K562 (cell line): ENCODE results near the gene FAM171A1.

ENCODE experiments used
- CGGBP1 ChIP-seq: fragments of 250-450 bp; sonication (Bioruptor Pico); IDR thresholded peaks from 2 replicates; pipeline ENCODE4 v1.9.0; 2021; ENCODE audit warnings: mild to moderate bottlenecking
- CTCF ChIP-seq, 3 experiments: IDR thresholded peaks in 2 of 3; conservative IDR thresholded peaks in 1 of 3; 2 replicates each; pipeline ENCODE4 v1.5.1; 2011 to 2012; ENCODE audit warnings: low read length in 3 of 3, mild to moderate bottlenecking in 3 of 3, control low read depth in 2 of 3, improper control_type of control experiment in 1 of 3, inconsistent platforms in 1 of 3, low read depth in 1 of 3, mixed read lengths in 1 of 3, moderate library complexity in 1 of 3; ENCODE audit not compliant: insufficient read depth in 2 of 3
- DMBX1 ChIP-seq: fragments of 250-450 bp; sonication (Bioruptor Pico); IDR thresholded peaks from 2 replicates; pipeline ENCODE4 v1.8.0; 2022; ENCODE audit warnings: inconsistent platforms, mild to moderate bottlenecking, moderate library complexity, borderline replicate concordance
- EP300 ChIP-seq: IDR thresholded peaks from 2 replicates; pipeline ENCODE4 v1.6.1; 2012; ENCODE audit warnings: low read length, improper control_type of control experiment
- FOXJ3 ChIP-seq: sonication (generic); formaldehyde crosslinking; IDR thresholded peaks from 2 replicates; pipeline ENCODE4 v1.4.0; 2020; ENCODE audit warnings: mild to moderate bottlenecking, missing genetic modification reagents
- FUS ChIP-seq: fragments of 200-400 bp; formaldehyde crosslinking; optimal IDR thresholded peaks from 2 replicates; pipeline ENCODE3; 2017; ENCODE audit warnings: low read depth, low read length
- IRF1 ChIP-seq: sonication (generic); formaldehyde crosslinking; IDR thresholded peaks from 2 replicates; pipeline ENCODE4 v1.8.0; 2022; ENCODE audit warnings: missing genetic modification reagents, mild to moderate bottlenecking, borderline replicate concordance
- SRF ChIP-seq, 2 experiments: fragments of 250-450, 450-650 bp in 1 of 2; sonication (Bioruptor Pico) in 1 of 2; sonication (generic) in 1 of 2; formaldehyde crosslinking; IDR thresholded peaks; 2 replicates each; pipeline versions ENCODE4 v1.5.0 to v1.5.1; 2020 to 2022; ENCODE audit warnings: mild to moderate bottlenecking in 1 of 2, missing genetic modification reagents in 1 of 2

GRCh38 chr10:15373199-15373598 lies 2.1 kb upstream of the FAM171A1 start:
- TF ChIP-seq EP300 (no peak), FUS (no peak), CTCF (IDR thresholded peaks at IDR 0.05 in 2 of 3, conservative IDR thresholded peaks at IDR 0.05 in 1 of 3; ENCODE audit: insufficient read depth in 2 of 3, low read depth in 1 of 3, low read length in 3 of 3) (no peak), DMBX1 (CRISPR knock-in tag) (no peak), CGGBP1 (no peak), SRF (CRISPR knock-in tag; IDR thresholded peaks at IDR 0.05) (no peak), IRF1 (CRISPR knock-in tag) (no peak), FOXJ3 (CRISPR knock-in tag) (no peak)
